HG02588 (cell line): ENCODE measurements around the gene LGALS1.

Experiments used
- ATAC-seq: cut with Tn5 transposase; IDR thresholded peaks from one replicate; pipeline ENCODE4 v1.9.1; 2021; ENCODE audit warnings: mild to moderate bottlenecking, moderate library complexity; ENCODE audit not compliant: unreplicated experiment

Gene LGALS1

GRCh38 chr22:37661160-37661924, 14.1 kb upstream of the LGALS1 start:
- no peak for ATAC-seq

GRCh38 chr22:37662039-37662438, 13.4 kb upstream of the LGALS1 start:
- ATAC-seq, result no peak

DNA sequence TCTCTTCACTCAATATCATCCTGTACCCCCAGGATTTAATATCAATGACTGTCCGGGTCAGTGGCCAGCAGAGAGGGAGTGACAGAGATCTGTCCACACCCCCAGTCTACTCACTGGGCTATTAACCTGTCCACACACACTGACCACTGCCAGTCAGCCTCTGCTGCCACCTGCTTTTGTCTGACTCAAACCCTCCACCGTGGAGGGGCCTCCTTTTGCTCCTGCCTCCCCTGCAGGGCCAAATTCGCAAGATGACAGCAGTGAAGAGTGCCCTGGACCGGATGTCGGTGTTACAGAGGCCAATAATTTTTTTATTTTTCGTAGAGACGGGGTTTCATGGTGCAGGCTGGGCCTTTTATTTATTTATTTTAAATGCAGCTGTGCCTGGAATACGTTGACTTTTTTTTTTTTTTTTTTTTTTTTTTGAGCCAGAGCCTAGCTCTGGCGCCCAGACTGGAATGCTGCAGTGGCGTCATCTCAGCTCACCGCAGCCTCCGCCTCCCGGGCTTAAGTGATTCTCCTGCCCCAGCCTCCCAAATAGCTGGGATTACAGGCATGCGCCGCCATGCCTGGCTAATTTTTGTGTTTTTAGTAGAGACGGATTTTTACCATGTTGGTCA, 11.8 kb upstream of the LGALS1 start:
- no peak for ATAC-seq

DNA sequence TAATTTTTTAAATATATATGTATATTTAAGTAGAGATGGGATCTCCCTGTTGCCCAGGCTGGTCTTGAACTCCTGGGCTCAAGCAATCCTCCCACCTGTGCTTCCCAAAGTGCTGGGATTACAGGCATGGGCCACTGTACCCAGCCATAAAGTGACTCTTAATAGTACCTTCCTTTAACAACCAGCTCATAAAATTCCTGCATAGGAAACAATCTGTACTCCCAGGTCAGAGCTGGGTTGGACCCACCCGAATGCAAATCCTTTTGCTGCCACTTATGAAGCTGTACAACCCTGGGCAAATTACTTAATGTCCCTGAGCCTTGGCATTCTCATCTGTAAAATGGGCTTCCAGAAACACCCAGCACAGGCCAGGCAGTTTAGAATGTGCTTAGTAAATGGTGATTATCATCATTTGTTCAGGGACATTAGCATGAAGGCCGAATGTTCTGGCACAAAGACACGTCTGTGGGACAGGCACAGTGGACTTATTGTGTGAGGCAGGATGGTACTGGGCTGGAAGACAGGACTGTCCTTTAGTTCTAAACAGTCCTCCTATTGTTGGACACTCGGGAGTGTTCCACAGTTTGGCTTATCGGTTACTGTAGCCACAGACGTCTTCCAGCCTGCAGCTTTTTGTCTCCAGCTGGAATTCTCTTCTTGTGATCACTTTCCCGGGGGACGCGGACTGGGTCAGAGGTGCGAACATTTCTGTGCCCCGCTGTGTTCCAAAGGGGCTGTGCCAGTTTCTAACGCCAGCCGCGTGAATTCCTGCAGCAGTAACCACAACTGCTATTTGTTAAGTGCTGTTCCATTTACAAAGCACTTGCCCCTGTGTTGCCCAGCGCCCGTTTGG, 11.0 kb upstream of the LGALS1 start:
- no peak for ATAC-seq

DNA sequence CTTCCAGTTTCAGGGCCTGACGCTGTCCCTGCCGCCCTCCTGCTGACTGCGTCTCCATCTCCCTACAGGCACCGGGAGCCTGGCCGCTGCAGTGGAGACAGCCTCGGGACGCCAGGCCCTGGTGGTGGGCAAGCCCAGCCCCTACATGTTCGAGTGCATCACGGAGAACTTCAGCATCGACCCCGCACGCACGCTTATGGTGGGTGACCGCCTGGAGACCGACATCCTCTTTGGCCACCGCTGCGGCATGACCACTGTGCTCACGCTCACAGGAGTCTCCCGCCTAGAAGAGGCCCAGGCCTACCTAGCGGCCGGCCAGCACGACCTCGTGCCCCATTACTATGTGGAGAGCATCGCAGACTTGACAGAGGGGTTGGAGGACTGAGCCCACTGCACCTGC, 9.9 kb upstream of the LGALS1 start:
- no peak for ATAC-seq

- no peak for ATAC-seq
These were observed 5.8 kb upstream of the LGALS1 start for GRCh38 chr22:37669586-37669985.

GRCh38 chr22:37672206-37672919, 3.1 kb upstream of the LGALS1 start:
- ATAC-seq, result no peak

- ATAC-seq, result no peak
These were observed 2.4 kb upstream of the LGALS1 start for GRCh38 chr22:37672920-37673455.

GRCh38 chr22:37674248-37674647, 1.2 kb upstream of the LGALS1 start:
- ATAC-seq, result no peak

GRCh38 chr22:37675930-37676735, 697 bp downstream of the LGALS1 start:
- ATAC-seq, result no peak

DNA sequence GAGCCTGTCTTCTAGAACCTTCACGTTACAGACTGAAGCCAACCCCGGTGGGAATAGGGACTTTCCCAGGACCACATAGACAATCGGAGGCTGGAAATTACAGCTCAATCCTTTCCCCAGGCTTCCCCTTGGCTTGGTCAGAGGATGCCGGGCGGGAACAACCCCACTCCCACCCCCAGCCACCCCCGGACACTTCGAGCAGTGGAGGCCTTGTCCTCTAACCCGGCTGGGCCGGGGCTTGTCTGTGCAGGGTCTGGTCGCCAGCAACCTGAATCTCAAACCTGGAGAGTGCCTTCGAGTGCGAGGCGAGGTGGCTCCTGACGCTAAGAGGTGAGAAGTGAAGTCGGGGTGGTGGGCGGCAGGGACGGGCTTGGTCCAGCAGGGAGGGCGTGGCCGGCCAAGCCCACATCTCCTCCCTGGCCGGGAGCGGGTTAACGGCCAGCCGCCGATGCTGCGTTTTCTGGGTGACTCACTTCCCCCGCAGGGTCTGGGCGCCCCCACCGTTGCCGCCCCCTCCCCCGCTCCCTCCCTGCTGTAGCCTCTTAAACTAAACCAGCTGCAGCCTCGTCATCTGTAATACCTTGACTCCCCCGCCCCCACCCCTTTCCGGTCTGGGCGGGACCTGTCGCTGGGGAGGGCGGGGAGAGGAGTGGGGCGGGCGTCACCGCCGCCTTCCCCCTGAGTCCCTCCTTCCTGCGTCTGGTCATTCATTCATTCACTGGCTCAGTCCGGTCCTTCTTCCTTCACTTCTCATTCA, 1.5 kb downstream of the LGALS1 start:
- ATAC-seq, result peak; percentile 47

- ATAC-seq, result peak; percentile 8
These were observed 2.1 kb downstream of the LGALS1 start for GRCh38 chr22:37677493-37677974.

DNA sequence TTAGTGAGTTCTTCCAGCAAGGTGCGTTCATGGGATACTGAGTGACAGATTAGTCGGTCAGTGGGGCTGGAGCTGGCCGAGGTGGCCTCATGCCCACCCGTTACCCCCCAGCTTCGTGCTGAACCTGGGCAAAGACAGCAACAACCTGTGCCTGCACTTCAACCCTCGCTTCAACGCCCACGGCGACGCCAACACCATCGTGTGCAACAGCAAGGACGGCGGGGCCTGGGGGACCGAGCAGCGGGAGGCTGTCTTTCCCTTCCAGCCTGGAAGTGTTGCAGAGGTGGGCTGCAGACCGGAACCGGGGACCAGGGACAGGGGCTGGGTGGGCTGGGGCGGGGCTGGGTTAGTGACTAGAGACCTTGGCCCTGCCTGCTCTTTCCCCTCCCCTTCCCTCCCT, 2.9 kb downstream of the LGALS1 start:
- no peak for ATAC-seq

DNA sequence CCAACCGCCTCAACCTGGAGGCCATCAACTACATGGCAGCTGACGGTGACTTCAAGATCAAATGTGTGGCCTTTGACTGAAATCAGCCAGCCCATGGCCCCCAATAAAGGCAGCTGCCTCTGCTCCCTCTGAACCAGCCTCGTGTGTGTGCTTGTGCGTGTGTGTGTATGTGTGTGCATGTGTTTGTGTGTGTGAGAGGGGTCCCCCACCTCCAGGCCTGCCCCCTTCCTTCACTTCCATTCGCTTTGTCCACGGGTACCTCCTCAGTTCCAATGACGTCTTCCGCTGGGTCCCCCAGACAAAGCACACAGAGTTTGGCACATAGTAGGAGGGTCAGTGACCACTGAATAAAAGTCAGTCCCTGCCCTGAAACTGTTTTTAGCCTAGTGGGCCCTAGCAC, 4.2 kb downstream of the LGALS1 start:
- ATAC-seq, result no peak

- ATAC-seq, result no peak
These were observed 4.9 kb downstream of the LGALS1 start for GRCh38 chr22:37680191-37680851.

DNA sequence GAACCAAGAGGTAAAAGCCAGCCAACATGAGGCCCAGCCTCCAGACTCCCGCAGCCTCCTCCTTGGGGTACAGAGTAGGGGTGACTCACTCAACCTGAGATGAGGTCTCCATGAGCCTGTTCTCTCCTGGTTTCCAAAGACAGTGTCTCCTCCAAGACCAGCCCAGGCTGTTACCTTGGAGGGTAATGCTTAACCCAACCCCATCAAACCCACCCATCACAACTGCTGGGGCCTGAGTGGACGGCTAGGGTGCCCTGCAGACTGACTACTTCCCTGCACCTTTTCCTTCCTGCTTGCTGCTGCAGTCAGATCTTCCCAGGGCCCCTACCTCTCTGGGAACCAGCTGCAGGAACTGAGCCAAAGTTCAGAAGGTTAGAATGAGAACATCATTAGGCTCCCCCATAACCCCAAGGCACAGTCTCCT, 5.6 kb downstream of the LGALS1 start:
- no peak for ATAC-seq

DNA sequence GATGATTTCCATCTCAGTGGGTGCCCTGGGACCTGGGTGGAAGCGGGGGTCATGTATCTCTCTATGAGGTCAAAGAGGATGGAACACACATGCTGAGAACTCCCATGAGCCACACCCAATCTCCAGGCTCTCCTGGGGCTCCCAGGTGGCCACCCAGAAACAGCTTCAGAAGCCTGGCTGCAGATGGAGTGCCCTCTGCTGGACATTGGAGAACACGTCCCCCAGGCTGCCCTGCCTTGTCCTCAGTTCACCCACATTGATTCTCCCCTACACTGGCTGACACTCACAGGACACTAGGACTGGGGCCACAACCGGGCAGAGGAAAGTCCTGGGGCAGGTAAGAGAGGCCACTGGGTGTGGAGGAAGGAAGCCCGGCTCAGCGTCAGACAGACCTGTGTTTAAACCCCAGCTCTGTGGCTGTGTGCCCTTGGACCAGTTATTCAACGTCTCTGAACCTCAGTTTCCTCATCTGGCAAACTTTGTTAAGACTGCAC, 6.2 kb downstream of the LGALS1 start:
- ATAC-seq, result no peak
